ENCODE measurements around the gene KRTAP12-4.

- TF ChIP-seq TOX (CRISPR knock-in tag; IDR thresholded peaks at IDR 0.05; ENCODE audit: borderline replicate concordance): no peak
- TF ChIP-seq ZFP3 (CRISPR knock-in tag; IDR thresholded peaks at IDR 0.05): no peak
- TF ChIP-seq, protein P1, sequence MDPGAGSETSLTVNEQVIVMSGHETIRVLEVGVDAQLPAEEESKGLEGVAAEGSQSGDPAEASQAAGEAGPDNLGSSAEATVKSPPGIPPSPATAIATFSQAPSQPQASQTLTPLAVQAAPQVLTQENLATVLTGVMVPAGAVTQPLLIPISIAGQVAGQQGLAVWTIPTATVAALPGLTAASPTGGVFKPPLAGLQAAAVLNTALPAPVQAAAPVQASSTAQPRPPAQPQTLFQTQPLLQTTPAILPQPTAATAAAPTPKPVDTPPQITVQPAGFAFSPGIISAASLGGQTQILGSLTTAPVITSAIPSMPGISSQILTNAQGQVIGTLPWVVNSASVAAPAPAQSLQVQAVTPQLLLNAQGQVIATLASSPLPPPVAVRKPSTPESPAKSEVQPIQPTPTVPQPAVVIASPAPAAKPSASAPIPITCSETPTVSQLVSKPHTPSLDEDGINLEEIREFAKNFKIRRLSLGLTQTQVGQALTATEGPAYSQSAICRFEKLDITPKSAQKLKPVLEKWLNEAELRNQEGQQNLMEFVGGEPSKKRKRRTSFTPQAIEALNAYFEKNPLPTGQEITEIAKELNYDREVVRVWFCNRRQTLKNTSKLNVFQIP (CRISPR knock-in tag; IDR thresholded peaks at IDR 0.05; ENCODE audit: borderline replicate concordance, low read depth): no peak
- TF ChIP-seq, protein P2, sequence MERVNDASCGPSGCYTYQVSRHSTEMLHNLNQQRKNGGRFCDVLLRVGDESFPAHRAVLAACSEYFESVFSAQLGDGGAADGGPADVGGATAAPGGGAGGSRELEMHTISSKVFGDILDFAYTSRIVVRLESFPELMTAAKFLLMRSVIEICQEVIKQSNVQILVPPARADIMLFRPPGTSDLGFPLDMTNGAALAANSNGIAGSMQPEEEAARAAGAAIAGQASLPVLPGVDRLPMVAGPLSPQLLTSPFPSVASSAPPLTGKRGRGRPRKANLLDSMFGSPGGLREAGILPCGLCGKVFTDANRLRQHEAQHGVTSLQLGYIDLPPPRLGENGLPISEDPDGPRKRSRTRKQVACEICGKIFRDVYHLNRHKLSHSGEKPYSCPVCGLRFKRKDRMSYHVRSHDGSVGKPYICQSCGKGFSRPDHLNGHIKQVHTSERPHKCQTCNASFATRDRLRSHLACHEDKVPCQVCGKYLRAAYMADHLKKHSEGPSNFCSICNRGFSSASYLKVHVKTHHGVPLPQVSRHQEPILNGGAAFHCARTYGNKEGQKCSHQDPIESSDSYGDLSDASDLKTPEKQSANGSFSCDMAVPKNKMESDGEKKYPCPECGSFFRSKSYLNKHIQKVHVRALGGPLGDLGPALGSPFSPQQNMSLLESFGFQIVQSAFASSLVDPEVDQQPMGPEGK (CRISPR knock-in tag; IDR thresholded peaks at IDR 0.05; ENCODE audit: borderline replicate concordance): no peak
- TF ChIP-seq GLIS3 (CRISPR knock-in tag; IDR thresholded peaks at IDR 0.05): no peak
- TF ChIP-seq TCF4 (CRISPR knock-in tag; IDR thresholded peaks at IDR 0.05; ENCODE audit: borderline replicate concordance): no peak
- no peak for TF ChIP-seq ESRRG (CRISPR knock-in tag; IDR thresholded peaks at IDR 0.05)
- TF ChIP-seq ARNTL (CRISPR knock-in tag; IDR thresholded peaks at IDR 0.05; ENCODE audit: borderline replicate concordance, low read depth): no peak
- TF ChIP-seq RARB (CRISPR knock-in tag; IDR thresholded peaks at IDR 0.05): no peak
These were observed 41.2 kb upstream of the KRTAP12-4 start for GRCh38 chr21:44695641-44696040.
